Measurements from ENCODE around the gene LRMDA.

Gene LRMDA

GRCh38 chr10:75589895-75590654 is 158.7 kb downstream of the LRMDA start:
- TF ChIP-seq EGR1 (IDR thresholded peaks at IDR 0.05) (no peak), EP300 (IDR thresholded peaks at IDR 0.05; ENCODE audit: borderline replicate concordance) (no peak), FOXM1 (IDR thresholded peaks at IDR 0.05; ENCODE audit: borderline replicate concordance, low read depth) (no peak), CREB1 (IDR thresholded peaks at IDR 0.05; ENCODE audit: low read depth) (no peak), CEBPB (IDR thresholded peaks at IDR 0.05) (no peak), TCF12 (IDR thresholded peaks at IDR 0.05; ENCODE audit: low read depth) (no peak), ZBTB7A (IDR thresholded peaks at IDR 0.05; ENCODE audit: low read depth) (no peak), MAX (IDR thresholded peaks at IDR 0.05) (no peak), REST (IDR thresholded peaks at IDR 0.05; ENCODE audit: low read depth) (no peak), NFIC (IDR thresholded peaks at IDR 0.05) (no peak)

- TF ChIP-seq CREB1 (IDR thresholded peaks at IDR 0.05; ENCODE audit: low read depth) = no peak
- no peak for TF ChIP-seq CEBPB (IDR thresholded peaks at IDR 0.05)
Measured at GRCh38 chr10:75592151-75592787, 160.8 kb downstream of the LRMDA start.

- no peak for TF ChIP-seq RAD21 (IDR thresholded peaks at IDR 0.05; ENCODE audit: low read depth)
- no peak for TF ChIP-seq NFIC (IDR thresholded peaks at IDR 0.05)
- no peak for TF ChIP-seq REST (IDR thresholded peaks at IDR 0.05; ENCODE audit: low read depth)
- no peak for TF ChIP-seq MAX (IDR thresholded peaks at IDR 0.05)
- no peak for TF ChIP-seq EP300 (IDR thresholded peaks at IDR 0.05; ENCODE audit: borderline replicate concordance)
- TF ChIP-seq CEBPB (IDR thresholded peaks at IDR 0.05) = no peak
- no peak for TF ChIP-seq TCF12 (IDR thresholded peaks at IDR 0.05; ENCODE audit: low read depth)
- no peak for TF ChIP-seq CREB1 (IDR thresholded peaks at IDR 0.05; ENCODE audit: low read depth)
- no peak for TF ChIP-seq TEAD4 (IDR thresholded peaks at IDR 0.05)
- TF ChIP-seq FOXM1 (IDR thresholded peaks at IDR 0.05; ENCODE audit: borderline replicate concordance, low read depth) = no peak
- no peak for TF ChIP-seq YY1 (IDR thresholded peaks at IDR 0.05; ENCODE audit: low read depth)
- no peak for TF ChIP-seq USF1 (IDR thresholded peaks at IDR 0.05)
- TF ChIP-seq EGR1 (IDR thresholded peaks at IDR 0.05) = no peak
- no peak for TF ChIP-seq ZBTB7A (IDR thresholded peaks at IDR 0.05; ENCODE audit: low read depth)
- no peak for TF ChIP-seq TAF1 (IDR thresholded peaks at IDR 0.05; ENCODE audit: low read depth)
Measured at GRCh38 chr10:75592791-75593643, 161.6 kb downstream of the LRMDA start.

GRCh38 chr10:75593692-75594556 is 162.5 kb downstream of the LRMDA start:
- no peak; the same call in 1 of the 2 replicates for TF ChIP-seq RAD21 (IDR thresholded peaks at IDR 0.05; ENCODE audit: low read depth)
- no peak for TF ChIP-seq TCF12 (IDR thresholded peaks at IDR 0.05; ENCODE audit: low read depth)
- no peak for TF ChIP-seq USF1 (IDR thresholded peaks at IDR 0.05)
- TF ChIP-seq CEBPB (IDR thresholded peaks at IDR 0.05) = no peak
- no peak for TF ChIP-seq YY1 (IDR thresholded peaks at IDR 0.05; ENCODE audit: low read depth)
- no peak for TF ChIP-seq TEAD4 (IDR thresholded peaks at IDR 0.05)
- TF ChIP-seq EGR1 (IDR thresholded peaks at IDR 0.05) = no peak
- TF ChIP-seq CREB1 (IDR thresholded peaks at IDR 0.05; ENCODE audit: low read depth) = no peak
- TF ChIP-seq EP300 (IDR thresholded peaks at IDR 0.05; ENCODE audit: borderline replicate concordance) = no peak
- no peak for TF ChIP-seq MAX (IDR thresholded peaks at IDR 0.05)
- no peak for TF ChIP-seq ZBTB7A (IDR thresholded peaks at IDR 0.05; ENCODE audit: low read depth)
- no peak for TF ChIP-seq FOXM1 (IDR thresholded peaks at IDR 0.05; ENCODE audit: borderline replicate concordance, low read depth)
- TF ChIP-seq TAF1 (IDR thresholded peaks at IDR 0.05; ENCODE audit: low read depth) = no peak
- TF ChIP-seq NFIC (IDR thresholded peaks at IDR 0.05) = no peak

Data from Ishikawa (cell line).